ENCODE measurements around the gene TRAPPC3.
A peak's percentile ranks its signal among the peaks of the same experiment; 100 is the strongest.

GRCh38 chr1:36123356-36123755, 25.9 kb downstream of the TRAPPC3 start:
- TF ChIP-seq CTCF (IDR thresholded peaks at IDR 0.05 in 2 of 3, conservative IDR thresholded peaks at IDR 0.05 in 1 of 3; ENCODE audit: insufficient read depth in 2 of 3, low read depth in 1 of 3, low read length in 3 of 3), result no peak
- TF ChIP-seq MAX (CRISPR knock-in tag; IDR thresholded peaks at IDR 0.05), result peak; percentile 72; the same call in 1 of the 2 replicates
- no peak for TF ChIP-seq LARP7 (IDR thresholded peaks at IDR 0.05)

Data from K562 (cell line).